Activated CD8-positive, alpha-beta memory T cell treated with anti-CD3 and anti-CD28 coated beads for 1 hour (primary cell): ENCODE measurements around the gene PCGF1.

Experiments used
- DNase-seq, 2 donors: peaks; one replicate each; pipeline ENCODE4 v3.0.0-alpha.2; 2020; ENCODE audit warnings: low read depth in 1 of 2; ENCODE audit errors: extremely low read depth in 1 of 2

Gene PCGF1

GRCh38 chr2:74537140-74537539, 29.6 kb upstream of the PCGF1 start:
- no peak for DNase-seq

GRCh38 chr2:74536166-74536950, 28.9 kb upstream of the PCGF1 start:
- DNase-seq, result no peak

GRCh38 chr2:74535440-74535965, 28.0 kb upstream of the PCGF1 start:
- no peak for DNase-seq

GRCh38 chr2:74534411-74534810, 26.9 kb upstream of the PCGF1 start:
- DNase-seq, result no peak

GRCh38 chr2:74533464-74533863, 26.0 kb upstream of the PCGF1 start:
- DNase-seq, result no peak

GRCh38 chr2:74532222-74532621, 24.7 kb upstream of the PCGF1 start:
- DNase-seq, result no peak

GRCh38 chr2:74531666-74532065, 24.2 kb upstream of the PCGF1 start:
- no peak for DNase-seq

GRCh38 chr2:74530239-74531187, 23.0 kb upstream of the PCGF1 start:
- DNase-seq, result no peak

GRCh38 chr2:74529357-74530238, 22.1 kb upstream of the PCGF1 start, which contains the start of the genes AUP1 and HTRA2:
TSS of gene AUP1 (minus strand) at chr2:74529706. CDS start at chr2:74529629, 77 bp downstream.
TSS of gene HTRA2 (plus strand) at chr2:74529933. CDS start at chr2:74530007, 74 bp downstream.
- DNase-seq, result peak; percentile 62 to 77

- DNase-seq, result no peak
Measured at GRCh38 chr2:74528600-74529356, 21.3 kb upstream of the PCGF1 start.

- no peak for DNase-seq
Measured at GRCh38 chr2:74527741-74528140, 20.2 kb upstream of the PCGF1 start.

GRCh38 chr2:74526649-74527230, 19.2 kb upstream of the PCGF1 start:
- no peak for DNase-seq

- DNase-seq, result no peak
Measured at GRCh38 chr2:74525717-74526648, 18.5 kb upstream of the PCGF1 start, which contains the start of gene DQX1. TSS of gene DQX1 (minus strand) at chr2:74526231. CDS start at chr2:74525729, 502 bp downstream.

GRCh38 chr2:74524955-74525716, 17.6 kb upstream of the PCGF1 start:
- DNase-seq, result no peak

GRCh38 chr2:74524005-74524404, 16.5 kb upstream of the PCGF1 start:
- DNase-seq, result no peak

GRCh38 chr2:74522516-74522915, 15.0 kb upstream of the PCGF1 start:
- no peak for DNase-seq

GRCh38 chr2:74516650-74517049, 9.2 kb upstream of the PCGF1 start:
- no peak for DNase-seq
